HL-60/S4 (cell line): ENCODE results near the gene ANTXRL.
"Not testable (repeated sequence)": the region's sequence is repeated elsewhere in the genome, so short reads cannot be mapped to it uniquely, and the experiment has no call there.

Experiments used
- in situ Hi-C: fragments of 300-500 bp; cut with MboI; formaldehyde crosslinking; loops from 2 replicates; pipeline ENCODE4 v1.14.3; 2022; ENCODE audit warnings: low sequenced_read_pairs

ANTXRL gene

GRCh38 chr10:46304671-46305070 is 17.9 kb downstream of the ANTXRL start:
- in situ Hi-C loops = not testable (repeated sequence)

DNA sequence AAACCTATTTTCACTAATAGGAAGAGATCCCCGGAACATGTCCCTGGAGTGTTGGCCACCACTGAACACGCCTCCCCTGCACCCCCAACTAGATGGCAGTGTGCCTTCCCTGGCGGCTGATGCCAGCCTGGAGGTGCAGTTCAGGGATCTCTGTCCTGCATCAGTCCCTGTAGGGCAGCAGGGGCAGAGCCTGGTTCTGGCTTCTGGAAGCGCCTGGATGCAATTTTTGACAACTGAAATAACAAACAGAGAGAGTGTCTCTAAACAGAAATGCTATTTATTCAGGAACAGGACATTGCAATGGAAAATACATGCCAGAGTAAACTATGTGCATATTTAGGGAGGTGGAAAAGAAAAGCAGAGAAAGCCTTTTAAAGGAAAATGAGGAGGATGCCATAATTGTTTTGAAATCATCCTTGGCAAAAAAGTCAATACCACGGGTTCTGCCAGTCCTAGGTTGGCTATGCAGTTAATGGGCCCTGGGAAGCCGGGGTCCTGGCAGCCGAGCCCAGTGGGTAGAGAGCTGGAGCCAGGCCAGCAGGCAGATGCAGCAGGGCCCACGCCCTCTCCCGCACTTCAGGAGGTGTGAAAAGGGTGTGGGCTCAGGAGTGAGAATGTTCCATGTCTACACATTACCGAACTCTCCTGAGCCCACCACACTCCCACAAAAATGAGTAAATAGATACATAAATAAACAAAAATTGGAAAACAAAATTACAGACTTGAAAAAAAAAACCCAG is 18.5 kb downstream of the ANTXRL start:
- in situ Hi-C loops = no loop called here

GRCh38 chr10:46305986-46306385 is 19.2 kb downstream of the ANTXRL start:
- in situ Hi-C loops = no loop called here

GRCh38 chr10:46306516-46307184 is 19.9 kb downstream of the ANTXRL start:
- in situ Hi-C loops = no loop called here

DNA sequence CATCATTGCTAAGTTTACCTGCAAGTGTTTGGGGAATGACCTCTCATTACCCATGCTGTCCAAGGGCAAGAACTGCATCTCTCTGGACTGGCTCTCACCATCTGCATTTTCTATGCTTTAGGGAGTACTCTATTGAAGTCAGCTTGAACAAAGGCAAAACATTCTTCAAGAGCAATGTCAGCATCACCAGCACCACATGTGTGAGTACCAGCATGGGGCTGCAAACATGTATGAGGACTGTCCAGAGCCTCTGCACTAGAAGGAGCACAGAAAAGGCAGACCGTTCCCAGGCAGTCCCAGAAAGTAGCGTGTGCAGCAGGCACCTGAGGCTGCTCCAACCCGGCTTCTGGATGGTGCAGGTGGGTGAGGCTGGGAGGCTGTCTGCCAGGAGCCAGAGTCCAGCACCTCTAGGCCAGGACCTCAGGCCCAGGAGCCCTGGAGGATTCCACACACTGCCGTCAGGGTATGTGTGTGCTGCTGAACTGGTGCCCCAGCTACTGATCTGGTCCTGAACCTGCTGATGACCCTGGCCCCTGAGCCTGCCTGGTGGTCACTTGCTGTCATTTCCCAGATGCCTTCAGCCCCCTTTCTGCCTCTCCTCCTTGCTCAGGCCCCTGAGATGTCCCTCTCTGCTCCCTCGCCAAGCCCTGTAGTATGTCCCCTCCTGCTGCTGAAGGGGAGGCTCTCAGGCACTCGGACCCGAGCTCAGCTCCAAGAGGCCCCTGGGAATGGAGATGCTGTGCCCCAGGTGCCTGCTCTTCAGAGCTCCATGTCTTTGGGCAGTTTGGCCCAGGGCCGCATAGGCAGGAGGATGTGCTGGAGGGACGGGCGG is 20.7 kb downstream of the ANTXRL start:
- in situ Hi-C loops = no loop called here

DNA sequence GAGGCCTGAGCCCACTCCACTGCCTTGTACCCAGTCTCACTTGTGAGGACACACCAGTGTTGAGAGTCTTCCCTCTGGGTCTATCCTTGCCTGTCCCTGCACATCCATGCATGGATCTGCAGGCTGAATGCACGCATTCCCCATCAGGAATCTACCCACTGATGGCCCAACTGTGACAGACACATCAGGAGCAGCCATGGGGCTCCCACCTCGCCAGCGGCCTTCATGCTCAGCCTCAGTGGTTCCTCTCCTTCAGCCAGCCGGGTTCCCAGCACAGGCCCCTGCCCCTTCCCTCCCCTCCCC is 21.3 kb downstream of the ANTXRL start:
- in situ Hi-C loops = no loop called here

GRCh38 chr10:46308666-46309450 is 22.1 kb downstream of the ANTXRL start:
- in situ Hi-C loops = no loop called here

- in situ Hi-C loops = no loop called here
Observed at GRCh38 chr10:46309511-46310142, 22.8 kb downstream of the ANTXRL start.

GRCh38 chr10:46310143-46310514 is 23.3 kb downstream of the ANTXRL start:
- in situ Hi-C loops = no loop called here

DNA sequence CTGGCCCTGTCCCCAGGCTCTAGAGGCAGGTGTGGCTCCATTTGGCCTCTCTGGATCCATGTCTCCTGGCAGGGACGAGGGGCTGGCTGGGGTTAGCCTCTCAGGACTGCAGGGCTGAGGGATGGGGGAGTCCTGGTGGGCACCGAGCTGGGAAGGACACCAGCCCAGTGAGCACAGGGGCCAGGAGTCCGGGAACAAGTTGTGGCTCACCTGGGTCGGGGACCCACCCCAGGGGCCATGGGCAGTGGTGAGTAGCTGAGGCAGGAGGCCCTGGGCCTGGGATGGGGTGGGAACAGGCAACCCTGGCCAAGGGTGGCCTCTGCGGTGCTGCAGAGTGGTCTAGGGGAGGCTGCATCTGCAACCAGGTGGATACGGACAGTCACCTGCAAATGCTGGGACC is 24.1 kb downstream of the ANTXRL start:
- in situ Hi-C loops = no loop called here

DNA sequence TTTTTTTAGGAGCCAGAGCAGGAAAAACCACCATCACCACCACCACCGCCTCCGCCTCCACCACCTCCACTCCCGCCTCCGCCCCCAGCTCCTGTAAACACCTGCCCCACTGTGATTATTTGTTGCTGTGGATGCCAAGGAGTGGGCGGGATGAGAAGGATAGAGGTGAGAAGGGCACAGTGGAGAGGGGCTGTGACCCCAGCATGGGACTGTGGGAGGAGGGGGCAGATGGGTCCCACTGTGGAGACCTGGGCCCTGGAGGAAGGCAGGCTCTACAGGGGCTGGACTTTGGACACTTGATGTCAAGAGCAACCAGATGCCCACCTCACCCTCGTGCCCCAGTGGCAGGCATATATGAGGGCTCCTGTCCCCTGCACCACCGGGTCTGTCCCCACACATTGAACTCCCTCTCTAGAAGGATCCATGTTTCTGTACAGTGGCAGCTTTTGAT is 24.7 kb downstream of the ANTXRL start:
- in situ Hi-C loops = no loop called here

GRCh38 chr10:46311961-46312431 is 25.2 kb downstream of the ANTXRL start:
- in situ Hi-C loops = not testable (repeated sequence)

DNA sequence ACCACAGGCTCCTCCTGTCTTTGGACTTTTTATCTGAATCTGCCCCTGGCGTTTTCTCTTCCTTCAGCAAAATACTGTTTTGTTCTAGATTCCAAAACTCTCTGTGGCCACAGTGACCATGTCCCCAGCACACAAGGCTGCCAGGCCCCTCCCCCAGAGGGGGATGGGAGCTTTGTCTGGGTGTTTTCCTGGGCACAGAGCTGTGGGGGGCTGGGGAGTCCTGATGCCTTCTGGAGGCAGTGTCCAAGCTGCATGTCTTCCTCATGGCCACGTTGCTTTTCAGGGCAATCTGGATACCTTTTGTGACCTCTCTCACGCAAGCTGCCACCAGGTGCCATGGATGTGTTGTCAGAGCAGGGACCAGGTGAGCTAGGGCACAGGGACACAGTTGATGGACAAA is 26.2 kb downstream of the ANTXRL start:
- in situ Hi-C loops = no loop called here

DNA sequence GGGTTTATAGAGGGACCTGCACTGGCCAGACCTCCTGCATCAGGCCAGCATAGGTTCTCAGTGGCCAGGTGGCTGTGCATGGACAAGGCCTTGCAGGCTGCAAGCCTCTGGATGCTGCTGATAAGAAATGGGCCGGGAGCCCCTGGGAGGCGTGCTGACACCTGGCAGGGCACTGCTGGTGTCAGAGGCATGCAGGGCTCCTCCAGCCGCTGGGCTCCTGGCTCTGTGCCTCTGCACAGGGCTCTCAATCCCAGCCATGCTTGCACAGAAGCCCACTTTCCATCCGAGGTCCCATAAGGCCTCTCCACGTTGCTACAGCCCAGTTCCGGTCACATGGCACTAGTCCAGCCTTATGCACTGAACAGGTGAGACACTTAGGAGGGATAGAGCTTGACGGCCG is 27.3 kb downstream of the ANTXRL start:
- in situ Hi-C loops = no loop called here

DNA sequence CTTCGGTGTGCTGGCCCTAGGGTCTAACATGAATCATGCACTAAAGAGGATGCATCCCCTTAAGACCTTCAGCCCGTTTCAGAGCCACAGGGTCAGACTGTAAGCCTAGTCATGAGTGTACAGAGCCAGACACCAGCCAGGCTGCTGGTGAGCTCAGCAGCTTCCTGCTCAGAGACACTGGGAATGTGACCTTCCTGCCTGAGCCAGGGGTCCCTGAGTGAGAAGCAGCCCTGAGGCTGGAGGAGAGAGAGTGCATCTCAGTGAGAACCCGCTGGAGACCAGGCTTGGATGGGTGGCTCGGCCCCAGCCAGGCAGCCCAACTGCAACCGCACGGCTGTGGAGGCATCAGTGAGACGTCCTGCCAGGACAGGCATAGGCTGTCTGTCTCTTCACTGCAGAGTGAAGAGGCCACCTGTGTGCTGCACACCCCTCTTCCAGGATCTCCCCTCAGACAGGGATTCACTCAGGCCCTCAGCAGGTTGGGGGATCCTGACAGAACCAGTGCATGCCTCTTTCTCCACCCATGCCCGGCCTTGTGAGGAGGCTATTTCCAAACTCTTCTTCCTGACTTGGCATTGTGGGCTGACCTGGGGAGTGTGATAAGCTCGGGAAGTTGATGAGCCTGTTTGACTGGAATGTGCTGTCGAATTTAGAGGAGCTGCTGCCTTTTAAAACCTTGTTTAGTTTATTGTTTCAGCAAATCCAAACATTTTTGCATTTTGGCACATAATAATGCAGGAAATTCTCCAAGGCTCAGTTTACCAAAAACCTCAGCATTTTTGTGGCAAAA is 28.5 kb downstream of the ANTXRL start:
- in situ Hi-C loops = not testable (repeated sequence)

DNA sequence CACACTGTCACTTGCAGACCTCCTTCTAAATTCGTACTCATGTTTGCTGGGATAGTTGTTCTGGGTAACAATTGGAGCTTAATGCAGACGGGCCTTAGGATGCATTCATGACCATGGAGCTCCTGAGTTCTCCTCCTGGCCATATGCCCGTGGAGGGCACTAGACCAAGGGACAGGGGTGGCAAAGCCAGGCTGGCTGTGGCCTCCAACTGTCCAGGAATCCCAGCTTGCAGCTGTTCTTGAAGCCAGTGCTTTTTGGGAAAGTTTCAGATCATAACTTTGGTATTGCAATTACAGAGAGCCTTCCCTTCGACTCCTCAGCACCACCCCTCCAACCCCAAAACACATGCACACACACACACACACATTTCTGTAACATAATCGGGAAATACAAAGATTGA is 30.6 kb downstream of the ANTXRL start:
- in situ Hi-C loops = no loop called here

DNA sequence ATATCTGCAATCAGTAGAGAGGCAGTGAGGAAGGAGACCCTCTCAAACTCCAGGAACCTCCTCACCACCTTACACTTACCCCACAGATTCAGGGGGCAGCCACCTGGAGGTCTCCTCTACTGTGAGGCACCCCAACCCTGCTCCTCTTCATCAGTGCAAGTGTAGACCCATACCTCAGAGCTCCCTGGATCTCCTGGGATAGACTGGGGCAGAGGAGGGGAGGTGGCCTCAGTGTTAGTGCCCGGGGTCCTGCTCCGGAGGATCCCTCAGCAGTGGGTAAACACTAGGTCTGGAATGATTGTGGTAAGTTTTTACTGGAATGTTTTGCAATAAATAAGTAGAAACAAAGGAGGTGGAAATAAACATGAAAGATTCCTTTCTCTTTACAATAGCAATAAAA is 31.1 kb downstream of the ANTXRL start:
- in situ Hi-C loops = no loop called here

DNA sequence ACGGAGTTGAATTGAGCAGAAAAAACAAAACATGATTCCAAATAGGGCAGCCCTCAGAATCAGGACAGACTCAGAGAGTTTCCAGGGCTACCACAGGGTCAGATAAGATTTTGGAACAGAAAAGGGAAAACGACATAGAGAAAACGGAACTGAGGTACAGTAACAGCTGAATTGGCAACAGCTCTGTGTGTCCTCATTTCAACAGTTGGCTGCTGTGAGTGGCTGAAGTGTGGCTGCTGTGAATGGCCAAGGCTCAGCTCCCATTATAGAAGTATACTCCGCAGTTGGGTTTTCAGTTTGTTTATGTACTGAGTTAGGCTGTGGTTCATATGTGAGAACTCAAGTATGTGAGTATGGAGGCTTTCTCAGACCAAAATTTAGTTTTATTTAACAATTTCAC is 32.0 kb downstream of the ANTXRL start:
- in situ Hi-C loops = no loop called here

GRCh38 chr10:46319389-46319788 is 32.6 kb downstream of the ANTXRL start:
- in situ Hi-C loops = no loop called here

- in situ Hi-C loops = no loop called here
Observed at GRCh38 chr10:46321770-46322169, 35.0 kb downstream of the ANTXRL start.
